GM19238 (cell line): ENCODE measurements around the gene CEP126.
"Not testable (repeated sequence)": the region's sequence is repeated elsewhere in the genome, so short reads cannot be mapped to it uniquely, and the experiment has no call there.

Experiments used
- DNase-seq: peaks from one replicate; pipeline ENCODE4 v3.0.0; 2011; ENCODE audit warnings: low spot score; ENCODE audit not compliant: insufficient read length

CEP126 gene

DNA sequence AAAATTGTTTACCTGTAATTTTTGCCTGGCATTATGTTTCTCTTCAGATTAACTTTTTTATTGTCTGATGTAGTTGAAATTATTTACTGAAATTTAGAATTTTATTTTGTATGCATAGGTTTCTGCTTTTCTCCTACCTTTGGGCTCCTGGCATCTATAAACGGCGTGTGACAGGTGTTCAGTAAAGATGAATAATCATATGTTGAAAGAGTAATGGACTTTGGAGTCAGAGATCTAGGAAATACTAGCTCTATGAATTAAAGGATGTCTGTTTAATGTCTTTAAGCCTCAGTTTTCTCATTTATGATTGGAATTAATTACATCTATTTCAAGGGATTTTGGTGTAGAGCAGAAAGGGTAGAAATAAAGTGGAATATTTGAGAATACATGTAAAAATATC is 8.7 kb downstream of the CEP126 start:
- DNase-seq, result no peak

DNA sequence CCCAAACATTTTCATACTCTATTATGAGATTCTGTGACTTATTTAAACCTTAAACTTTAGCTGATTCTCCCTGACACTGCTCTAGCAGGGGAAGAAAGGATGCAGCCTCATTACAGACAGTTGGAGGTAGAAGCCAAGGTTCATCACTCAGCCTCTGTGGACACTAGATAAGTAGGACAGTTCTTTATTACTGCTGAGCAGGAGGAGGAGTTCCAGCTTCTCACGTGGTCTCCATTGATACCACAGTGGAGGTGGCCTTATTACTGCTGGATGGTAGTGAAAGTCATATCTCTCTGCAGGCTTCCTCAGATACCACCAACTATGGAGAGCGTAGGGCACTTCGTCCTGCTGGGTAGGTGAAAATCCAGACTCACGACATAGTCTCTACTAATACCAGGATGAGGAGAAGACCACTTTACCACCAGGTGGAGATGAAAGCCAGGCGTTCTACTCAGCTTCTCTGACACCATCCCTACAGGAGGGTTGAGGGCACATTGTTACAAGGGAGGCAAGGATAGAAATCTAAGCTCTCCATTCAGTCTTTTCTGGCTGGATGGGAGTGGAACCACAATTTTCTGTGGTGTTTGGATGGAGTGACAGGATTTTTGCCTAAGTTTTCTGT is 14.6 kb downstream of the CEP126 start:
- DNase-seq, result no peak

DNA sequence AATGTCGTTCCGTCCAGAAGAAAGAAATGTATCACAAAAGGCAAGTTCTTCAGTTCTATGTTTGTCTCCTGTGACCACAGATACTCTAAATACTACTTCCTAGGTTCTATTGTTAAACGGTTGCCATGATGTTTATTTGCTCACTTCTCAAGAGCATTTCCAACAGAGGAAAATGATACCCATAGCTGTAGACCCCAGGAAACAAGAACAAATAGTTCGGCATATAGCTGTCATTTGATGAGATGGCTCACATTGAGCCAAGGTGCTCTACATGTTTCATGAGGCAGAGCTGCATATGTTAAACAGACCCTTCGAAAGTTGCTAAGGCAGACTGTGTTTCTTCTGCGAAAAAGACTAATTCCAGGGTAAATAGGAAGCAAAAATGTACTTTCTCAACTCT is 16.9 kb downstream of the CEP126 start:
- no peak for DNase-seq

DNA sequence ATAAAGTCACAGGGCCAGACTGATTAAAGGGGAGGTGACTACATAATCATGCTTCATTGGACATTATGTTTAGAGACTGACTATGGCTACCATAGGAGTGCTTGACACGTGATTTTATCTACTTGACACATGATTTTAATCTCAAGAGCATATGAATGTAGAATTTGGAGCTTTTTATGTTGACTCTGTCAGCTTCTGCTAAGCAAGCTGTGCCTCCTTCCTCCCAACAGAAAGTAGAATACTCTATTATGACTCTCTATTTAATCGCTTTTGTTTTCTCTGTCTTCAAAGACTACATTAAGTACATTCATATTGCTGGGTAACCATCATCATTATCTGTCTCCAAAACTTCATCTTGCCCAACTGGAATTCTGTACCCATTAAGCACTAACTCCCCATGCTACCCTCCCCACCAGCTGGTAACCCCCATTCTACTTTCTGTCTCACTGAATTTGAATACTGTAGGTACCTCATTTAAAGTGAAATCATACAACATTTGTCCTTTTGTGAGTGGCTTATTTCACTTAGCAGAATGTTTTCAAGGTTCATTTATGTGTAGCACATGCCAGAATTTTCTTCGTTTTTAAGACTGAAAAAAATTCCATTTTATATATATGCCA is 26.2 kb downstream of the CEP126 start:
- DNase-seq, result no peak

DNA sequence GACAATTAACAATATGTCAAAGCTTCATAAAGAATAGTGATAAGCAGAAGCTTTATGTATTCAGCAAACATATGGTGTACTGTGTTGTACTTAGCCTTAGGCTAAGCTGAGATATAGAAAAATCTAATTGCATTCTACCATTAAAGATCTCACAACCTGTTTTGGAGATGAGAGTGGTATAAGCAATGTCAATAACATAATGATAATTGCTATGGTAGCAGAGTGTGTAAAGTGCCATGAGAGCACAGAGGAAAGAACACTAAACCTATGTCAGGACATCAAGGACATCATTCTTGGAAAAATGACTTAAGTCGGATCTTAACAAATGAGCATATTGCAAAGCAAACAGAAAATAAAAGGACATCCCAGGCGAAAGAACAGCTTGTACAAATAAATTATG is 30.1 kb downstream of the CEP126 start:
- no peak for DNase-seq

DNA sequence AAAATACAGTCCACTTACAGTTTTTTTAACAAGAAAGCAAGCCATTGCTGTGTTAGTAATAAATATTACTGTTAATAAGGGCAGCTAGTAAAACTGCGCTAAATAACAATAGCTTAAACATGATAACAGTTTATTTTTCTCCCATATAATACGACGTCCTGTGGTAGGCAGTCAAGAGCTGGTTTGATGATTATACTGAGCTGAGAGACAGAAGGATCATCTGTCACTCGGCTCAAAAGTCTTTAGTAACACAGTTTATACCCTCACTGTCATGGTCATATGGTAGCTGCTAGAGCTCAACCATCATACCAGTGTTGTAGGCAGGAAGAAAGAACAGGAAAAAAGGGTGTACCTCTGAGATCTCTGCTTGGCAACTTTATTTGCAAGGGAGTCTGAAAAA is 30.6 kb downstream of the CEP126 start:
- no peak for DNase-seq

DNA sequence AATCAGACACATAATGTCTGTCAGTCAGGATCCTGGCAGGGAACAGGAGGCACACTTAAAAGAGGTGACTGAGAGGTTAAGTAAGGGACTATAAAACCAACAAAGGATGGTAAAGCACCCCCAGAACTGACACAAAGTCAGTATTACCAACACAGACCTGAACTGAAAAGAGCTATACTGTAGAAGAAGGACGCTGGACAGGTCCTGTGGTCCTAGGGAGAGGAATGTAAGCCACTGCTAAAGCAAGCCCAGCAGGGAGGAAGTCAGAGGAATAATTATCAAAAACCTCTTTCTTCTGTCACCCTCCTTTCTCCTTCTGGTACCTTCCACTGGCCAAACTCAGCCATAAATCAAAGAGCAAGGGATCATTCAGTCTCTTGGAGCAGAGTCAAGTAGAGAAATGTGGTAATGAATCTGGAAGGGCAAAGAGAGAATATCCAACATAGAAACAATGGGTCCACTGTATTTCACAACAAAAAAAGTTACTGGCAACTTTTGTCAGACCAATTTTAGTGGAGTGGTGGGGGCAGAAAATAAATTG is 34.9 kb downstream of the CEP126 start:
- no peak for DNase-seq

DNA sequence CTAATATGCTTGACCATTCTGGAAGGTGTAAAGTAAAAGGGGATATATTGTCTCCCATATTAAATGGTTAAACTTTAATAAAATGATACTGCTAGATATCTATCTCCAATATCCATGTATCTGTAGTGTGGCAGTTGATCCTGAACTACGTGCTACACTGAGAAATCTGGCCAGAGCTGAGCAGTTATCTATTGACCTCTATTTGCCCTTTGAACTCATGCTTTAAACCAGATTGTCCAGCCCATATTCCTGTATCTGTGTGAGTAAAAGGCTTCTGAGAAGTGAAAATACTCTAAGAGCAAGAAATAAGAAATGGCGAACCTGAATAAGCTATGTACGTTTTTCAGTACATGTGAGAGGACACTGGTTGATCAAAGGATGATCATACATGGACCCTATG is 40.5 kb downstream of the CEP126 start:
- DNase-seq, result no peak

DNA sequence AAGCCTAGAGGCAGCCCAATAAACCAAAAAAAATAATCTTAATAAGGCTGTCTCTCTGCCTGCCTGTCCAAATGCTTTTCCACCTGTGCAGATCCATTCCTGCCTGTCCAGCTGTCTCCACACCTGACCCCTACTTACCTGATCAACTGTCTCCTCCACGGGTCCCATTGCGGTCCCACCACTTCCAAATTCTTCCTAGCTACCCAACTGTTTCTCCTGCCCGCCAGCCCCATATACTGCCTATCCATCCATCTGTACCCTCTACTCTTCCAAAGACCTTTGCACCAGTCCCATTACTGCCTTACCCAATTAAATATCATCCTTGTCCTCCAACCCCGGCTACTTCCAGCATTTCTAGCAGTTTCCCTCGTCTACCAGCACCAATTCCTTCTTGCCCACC is 40.9 kb downstream of the CEP126 start:
- no peak for DNase-seq

DNA sequence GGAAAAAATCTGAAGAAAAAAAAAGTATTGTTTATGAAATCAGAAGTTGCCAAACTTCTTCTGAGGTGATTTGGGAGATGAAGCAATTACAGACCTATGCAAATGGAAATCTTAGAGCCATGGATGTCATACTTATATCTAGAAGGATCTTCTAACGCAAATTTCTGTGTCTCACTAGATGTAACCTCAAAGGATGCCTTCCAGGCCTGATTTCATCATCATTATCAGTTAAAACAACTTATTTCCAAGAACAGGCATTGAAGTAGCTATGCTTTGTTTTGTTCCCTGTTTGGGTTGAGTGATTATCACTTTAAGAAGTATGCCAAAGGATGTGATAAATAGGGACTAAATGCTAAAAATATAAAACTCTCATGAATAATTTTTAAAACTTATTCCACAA is 45.4 kb downstream of the CEP126 start:
- DNase-seq, result no peak

DNA sequence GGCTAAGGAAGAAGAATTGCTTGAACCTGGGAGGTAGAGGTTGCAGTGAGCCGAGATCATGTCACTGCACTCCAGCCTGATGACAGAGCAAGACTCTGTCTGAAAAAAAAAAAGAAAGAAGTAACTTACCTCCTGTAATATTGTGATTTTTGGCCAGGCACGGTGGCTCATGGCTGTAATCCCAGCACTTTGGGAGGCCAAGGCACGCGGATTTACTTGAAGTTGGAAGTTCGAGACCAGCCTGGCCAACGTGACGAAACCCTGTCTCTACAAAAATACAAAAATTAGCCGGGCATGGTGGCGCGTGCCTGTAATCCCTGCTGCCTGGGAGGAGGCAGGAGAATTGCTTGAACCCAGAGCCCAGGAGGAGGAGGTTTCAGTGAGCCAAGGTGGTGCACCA is 49.4 kb downstream of the CEP126 start:
- not testable (repeated sequence) for DNase-seq

DNA sequence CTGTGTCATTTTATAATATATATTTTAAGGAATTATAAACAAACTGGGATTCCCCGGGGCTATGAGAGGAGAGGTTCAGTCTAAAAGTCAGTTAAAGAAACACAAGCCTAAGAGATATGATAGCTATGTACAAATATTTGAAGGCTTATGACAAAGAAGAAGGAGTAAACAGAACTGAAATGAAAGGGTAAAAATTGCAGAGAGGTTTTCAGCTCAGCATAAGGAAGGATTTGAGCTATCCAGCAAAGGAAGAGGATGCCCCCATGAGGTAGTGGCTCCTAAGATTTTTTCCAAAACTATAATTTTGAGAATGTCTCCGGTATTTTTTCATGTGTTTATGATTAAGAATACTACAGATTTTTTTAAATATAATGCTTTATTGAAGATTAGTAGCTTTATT is 59.4 kb downstream of the CEP126 start:
- DNase-seq, result no peak

DNA sequence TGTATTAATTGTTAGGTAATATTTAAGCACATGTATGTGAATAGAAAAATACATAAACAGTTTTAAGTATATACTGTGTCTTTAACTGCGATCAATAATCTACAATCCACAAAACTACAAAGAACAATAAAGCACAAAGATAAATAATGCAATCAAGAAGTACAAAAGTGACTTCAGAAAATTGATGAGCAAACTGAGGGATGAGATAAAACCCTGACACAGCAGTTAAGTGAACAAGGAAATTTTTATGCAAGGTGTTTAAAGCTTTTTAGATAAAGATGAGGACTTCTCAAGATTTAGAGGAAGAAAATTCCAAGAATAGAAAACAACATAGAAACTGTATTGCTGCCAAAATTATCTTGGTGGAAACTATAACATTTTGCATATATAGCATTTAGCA is 60.0 kb downstream of the CEP126 start:
- no peak for DNase-seq

DNA sequence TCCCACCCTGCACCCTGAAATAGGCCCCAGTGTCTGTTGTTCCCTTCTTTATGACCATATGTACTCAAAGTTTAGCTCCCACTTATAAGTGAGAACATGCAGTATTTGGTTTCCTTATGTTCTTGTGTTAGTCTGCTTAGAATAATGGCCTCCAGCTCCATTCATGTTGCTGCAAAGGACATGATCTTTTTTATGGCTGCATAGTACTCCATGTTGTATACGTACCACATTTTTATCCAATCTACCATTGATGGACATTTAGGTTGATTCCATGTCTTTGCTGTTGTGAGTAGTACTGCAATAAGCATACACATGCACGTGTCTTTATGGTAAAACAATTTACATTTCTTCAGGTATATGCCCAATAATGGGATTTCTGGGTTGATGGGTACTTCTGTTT is 60.9 kb downstream of the CEP126 start:
- no peak for DNase-seq

DNA sequence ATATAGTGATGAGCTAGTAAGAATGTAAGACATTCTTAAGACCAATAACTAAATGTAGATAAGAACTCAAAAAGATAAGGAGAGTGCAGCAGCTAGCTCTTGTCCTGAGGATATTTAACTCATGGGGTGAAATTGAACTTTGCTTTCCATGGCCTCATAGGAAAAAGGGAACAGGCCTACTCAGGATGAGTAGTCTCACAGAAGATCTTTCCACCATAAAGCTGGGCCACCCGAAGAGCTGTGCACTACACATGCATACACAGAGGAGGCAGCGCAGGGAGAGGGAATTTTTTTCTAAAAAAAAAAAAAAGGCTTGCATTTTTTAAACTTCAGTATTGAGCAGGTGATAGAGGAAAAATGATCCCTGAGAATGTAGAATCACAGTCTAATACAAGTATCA is 72.6 kb downstream of the CEP126 start:
- DNase-seq, result no peak

DNA sequence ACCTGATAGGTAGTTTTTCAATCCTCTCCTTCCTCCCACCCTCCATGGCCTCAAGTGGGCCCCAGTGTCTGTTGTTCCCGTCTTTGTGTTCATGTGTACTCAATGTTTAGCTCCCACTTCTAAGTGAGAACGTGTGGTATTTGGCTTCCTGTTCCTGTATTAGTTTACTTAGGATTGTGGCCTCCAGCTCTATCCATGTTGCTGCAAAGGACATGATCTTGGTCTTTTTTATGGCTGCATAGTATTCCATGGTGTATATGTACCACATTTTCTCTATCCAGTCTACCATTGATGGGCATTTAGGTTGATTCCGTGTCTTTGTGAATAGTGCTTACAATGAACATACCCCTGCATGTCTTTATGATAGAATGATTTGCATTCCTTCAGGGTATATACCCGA is 78.4 kb downstream of the CEP126 start:
- no peak for DNase-seq

DNA sequence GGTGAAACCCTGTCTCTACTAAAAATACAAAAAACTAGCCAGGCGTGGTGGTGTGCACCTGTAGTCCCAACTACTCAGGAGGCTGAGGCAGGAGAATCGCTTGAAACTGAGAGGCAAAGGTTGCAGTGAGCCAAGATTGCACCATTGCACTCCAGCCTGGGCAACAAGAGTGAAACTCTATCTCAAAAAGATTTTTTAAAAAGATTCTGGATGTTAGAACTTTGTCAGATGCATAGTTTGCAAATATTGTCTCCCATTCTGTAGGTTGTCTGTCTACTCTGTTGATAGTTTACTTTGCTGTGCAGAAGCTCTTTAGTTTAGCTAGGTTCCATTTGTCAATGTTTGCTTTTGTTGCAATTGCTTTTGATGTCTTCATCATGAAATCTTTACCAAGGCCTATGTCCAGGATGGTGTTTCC is 79.3 kb downstream of the CEP126 start:
- DNase-seq, result not testable (repeated sequence)

DNA sequence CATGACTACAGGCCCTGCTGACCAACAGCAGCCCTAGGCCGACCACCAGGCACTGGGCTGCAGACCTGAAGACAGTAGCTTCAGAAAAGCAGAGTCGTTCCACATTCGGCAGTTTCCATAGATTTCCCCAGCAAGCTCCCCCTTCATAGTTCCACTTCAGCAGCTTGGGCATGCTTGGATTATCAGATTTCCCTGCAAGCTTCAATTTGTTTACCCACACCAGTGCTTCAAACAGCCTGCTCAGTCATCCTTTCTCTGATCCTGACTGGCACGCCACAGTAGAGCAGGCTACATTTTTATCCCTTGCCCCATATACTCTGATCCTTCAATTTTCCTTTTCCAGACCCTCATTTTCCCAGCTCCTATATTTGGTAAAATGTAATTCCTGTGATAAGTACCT is 81.3 kb downstream of the CEP126 start:
- DNase-seq, result no peak

DNA sequence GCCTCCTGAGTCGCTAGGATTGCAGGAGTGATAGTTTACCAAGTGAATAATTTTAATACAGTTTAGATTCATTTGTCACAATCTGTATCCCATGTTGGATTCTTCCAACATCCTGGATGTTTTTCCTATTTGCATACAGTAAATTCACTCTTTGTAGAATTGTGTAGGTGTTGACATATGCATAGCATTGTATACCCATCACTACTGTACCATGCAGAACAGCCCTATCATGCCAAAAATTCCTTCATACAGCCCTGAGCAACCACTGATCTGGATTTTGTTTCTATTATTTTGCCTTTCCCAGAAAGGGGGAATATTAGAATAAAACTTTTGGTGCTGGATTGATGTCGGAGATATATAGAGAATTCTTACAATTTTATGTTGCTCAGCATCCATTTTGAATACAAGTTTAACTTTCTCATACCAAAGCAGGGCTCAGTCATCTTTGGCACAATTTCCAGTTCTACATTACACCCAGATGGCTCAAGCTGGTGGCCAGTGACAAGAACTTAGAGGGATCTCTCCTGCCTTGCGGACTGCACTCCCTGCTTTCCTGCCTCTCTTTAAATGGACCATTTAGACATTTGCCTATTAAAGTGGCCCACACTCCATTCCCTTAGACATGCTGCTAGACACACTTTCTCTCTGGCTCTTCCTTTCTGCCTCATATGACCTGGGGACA is 87.0 kb downstream of the CEP126 start:
- no peak for DNase-seq

DNA sequence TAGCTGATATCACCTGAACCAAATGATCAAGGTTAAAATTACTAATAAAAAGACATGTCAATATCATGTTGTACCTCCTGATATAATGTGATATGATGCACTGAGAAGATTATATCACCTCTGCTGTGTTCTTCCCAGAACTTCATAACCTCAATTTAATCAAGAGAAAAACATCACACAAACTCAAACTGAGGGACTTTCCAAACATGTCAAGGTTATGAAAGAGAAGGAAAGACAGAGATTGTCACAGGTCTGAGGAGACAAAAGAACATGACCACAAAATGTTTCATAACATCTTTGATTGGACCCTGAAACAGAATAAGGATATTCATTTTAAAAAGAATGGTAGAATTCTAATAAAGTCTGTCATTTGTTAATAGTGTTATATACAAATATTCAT is 89.4 kb downstream of the CEP126 start:
- no peak for DNase-seq

DNA sequence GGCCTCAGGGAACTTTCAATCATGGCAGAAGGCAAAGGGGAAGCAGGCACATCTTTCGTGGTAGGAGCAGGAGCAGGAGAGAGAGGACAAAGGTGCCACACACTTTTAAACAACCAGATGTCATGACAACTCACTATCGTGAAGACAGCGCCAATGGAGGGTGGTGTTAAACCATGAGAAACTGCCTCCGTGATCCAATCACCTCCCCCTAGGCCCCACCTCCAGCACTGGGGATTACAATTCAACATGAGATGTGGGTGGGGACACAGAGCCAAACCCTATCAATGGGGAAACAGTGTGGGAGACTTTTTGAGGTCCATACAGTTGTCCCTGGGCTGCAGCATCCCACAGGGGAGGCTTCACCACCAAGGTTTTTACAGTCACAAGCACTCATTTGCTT is 90.5 kb downstream of the CEP126 start:
- no peak for DNase-seq

DNA sequence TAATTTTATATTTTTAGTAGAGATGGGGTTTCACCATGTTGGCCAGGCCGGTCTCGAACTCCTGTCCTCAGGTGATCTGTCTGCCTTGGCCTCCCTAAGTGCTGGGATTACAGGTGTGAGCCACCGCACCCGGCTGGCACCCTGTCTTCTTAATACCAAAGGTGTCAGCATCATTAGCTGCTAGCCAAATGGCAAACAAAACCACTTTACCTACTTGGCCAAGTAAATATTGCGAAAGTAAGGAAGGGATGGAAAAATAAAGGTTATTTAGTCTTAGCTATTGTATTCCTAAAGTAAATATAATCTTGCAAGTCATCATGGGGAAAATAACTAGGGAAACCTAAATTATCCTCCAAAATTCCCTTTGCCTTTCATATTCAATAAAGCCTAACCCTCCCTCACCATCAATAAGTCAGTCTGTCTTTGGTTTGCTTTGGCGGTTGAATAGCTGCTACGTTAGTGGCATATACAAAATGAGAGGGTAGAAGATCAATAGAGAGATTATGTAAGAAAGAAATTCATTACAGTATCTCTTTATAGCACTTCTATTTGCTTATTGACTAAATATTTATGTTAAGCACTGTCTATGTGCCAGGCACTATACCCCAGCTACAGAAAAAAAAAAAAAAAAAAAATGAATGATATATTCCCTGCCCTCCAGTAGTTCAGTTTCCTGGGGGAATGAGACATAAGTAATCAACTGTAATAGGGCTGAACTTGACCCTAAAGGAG is 92.2 kb downstream of the CEP126 start:
- no peak for DNase-seq
